Thoracic aorta (tissue), 2 donors: ENCODE data around the gene TREML2. TPM values are rescaled to one million over a fixed set of nuclear protein-coding genes. Genes with fewer than 3 reads are reported as not detected.

ENCODE experiments used
- ATAC-seq: fragments of 150-250 bp; one replicate; pipeline ENCODE4 v1.8.0; 2017; ENCODE audit warnings: low read depth; ENCODE audit not compliant: insufficient number of reproducible peaks, low FRiP score
- DNase-seq: peaks from one replicate; pipeline ENCODE4 v3.0.0-alpha.2; 2020; ENCODE audit warnings: low spot score
- H3K27ac ChIP-seq, 2 donors: fragments of 200-600 bp; sonication (generic); 1 replicate in 1 of 2; 2 replicates in 1 of 2; pipeline ENCODE4 v1.5.1; 2016; ENCODE audit warnings: mild to moderate bottlenecking in 2 of 2, moderate library complexity in 2 of 2
- H3K27me3 ChIP-seq: fragments of 200-600 bp; sonication (generic); replicated peaks from 2 replicates; pipeline ENCODE4 v1.6.0; 2016; ENCODE audit warnings: mild to moderate bottlenecking; ENCODE audit not compliant: insufficient read depth
- H3K36me3 ChIP-seq: fragments of 200-600 bp; sonication (generic); one replicate; pipeline ENCODE4 v1.5.1; 2016
- H3K4me1 ChIP-seq, 2 donors: fragments of 200-600 bp; sonication (generic); 1 replicate in 1 of 2; 2 replicates in 1 of 2; pipeline versions ENCODE4 v1.5.1 to v1.6.0; 2016; ENCODE audit warnings: low read depth in 2 of 2, mild to moderate bottlenecking in 1 of 2; ENCODE audit not compliant: control insufficient read depth in 1 of 2
- H3K4me3 ChIP-seq: fragments of 200-600 bp; sonication (generic); 2 replicates; pipeline ENCODE4 v1.5.1; 2016; ENCODE audit warnings: mild to moderate bottlenecking
- H3K9me3 ChIP-seq: fragments of 200-600 bp; sonication (generic); 2 replicates; pipeline ENCODE4 v1.5.1; 2016
- CTCF ChIP-seq: fragments of 200-600 bp; sonication (generic); IDR thresholded peaks from one replicate; pipeline ENCODE4 v1.5.1; 2019; ENCODE audit warnings: antibody characterized with exemption
- total RNA-seq, 2 donors: library from RNA; depleted of rRNA; stranded (reverse); fragments of >200 nt; gene quantifications; one replicate each; pipeline versions ENCODE4 v1.1.0 to v1.2.3, GENCODE V29; 2016

Gene TREML2
- total RNA-seq, 2 donors from 2014 or later = 0.49 TPM; not detected in 1

DNA sequence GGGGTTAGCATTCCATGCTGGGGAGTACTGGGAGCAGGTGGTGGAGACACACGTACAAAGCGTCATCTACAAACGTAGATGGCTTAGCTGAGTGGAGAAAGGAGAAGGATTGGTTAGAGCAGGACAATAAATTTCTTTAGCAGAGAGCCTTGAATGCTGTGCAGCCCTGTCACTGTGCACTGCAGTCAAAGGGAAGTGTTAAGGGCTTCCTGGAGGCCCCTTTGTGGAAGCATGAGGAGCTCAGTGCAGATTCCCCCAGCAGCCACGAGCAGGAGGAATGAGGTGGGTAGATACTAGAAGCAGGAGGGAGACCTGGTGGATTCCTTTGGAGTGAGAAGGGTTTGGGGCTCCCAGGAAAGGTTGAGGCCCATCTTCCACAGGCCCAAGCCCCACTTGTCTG, 21.1 kb upstream of the TREML2 start:
- H3K27me3 ChIP-seq = no peaks in the 10 kb centered on the region
- DNase-seq (no peak), ATAC-seq (no peak)
- no peaks in the 10 kb centered on the region for H3K4me1 ChIP-seq
- no peaks in the 10 kb centered on the region for H3K36me3 ChIP-seq
- no peak overlapping the region for H3K27ac ChIP-seq
- TF ChIP-seq CTCF = no peak
- no peak overlapping the region for H3K4me3 ChIP-seq
- H3K9me3 ChIP-seq = peaks cover 7% of the 10 kb centered on the region

DNA sequence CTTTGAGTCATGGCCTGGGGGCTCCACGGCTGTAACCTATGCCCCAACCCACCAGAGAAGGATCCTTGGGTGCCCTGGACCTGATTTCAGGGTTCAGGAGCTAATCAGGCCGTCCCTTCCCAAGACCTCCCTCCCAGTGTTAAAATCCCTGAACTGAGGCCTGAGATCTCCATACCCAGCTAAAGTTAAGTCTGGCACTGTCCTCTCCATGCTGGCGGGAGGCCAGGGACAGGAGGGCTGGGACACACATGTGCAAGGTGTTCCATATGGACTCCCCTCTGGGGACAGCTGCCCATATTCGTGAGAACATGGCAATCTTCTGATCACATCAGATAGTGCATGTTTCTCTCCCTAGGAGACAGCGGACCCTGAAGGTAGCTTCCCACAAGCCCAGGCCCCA, 15.7 kb upstream of the TREML2 start:
- H3K9me3 ChIP-seq = peaks cover 12% of the 10 kb centered on the region
- ATAC-seq (no peak), DNase-seq (no peak)

DNA sequence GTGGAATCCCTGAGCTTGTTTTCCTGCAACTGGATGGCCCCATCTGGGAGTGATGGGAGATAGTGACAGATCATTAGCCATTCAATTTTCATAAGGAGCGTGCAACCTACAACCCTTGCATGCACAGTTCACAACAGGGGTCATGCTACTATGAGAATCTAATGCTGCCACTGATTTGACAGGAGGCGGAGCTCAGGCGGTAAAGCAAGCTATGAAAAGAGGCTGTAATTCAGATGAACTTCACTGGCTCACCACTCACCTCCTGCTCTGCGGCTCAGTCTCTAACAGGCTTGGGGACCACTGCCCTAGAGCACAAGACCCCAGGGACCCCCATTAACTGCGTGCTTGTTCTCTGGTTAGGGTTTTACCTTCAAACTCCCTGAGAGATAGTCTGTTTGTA, 14.8 kb upstream of the TREML2 start:
- no peaks in the 10 kb centered on the region for H3K36me3 ChIP-seq
- DNase-seq (no peak), ATAC-seq (no peak)
- no peak overlapping the region for H3K27ac ChIP-seq
- H3K9me3 ChIP-seq = peaks cover 12% of the 10 kb centered on the region
- H3K27me3 ChIP-seq = no peaks in the 10 kb centered on the region
- TF ChIP-seq CTCF = no peak
- H3K4me3 ChIP-seq = no peak overlapping the region
- H3K4me1 ChIP-seq = no peaks in the 10 kb centered on the region

More for the DNA sequence above, 15.7 kb upstream of the TREML2 start:
- H3K27me3 ChIP-seq = no peaks in the 10 kb centered on the region
- no peak overlapping the region for H3K4me3 ChIP-seq
- H3K4me1 ChIP-seq = no peaks in the 10 kb centered on the region
- no peak overlapping the region for H3K27ac ChIP-seq
- no peaks in the 10 kb centered on the region for H3K36me3 ChIP-seq
- TF ChIP-seq CTCF = no peak

DNA sequence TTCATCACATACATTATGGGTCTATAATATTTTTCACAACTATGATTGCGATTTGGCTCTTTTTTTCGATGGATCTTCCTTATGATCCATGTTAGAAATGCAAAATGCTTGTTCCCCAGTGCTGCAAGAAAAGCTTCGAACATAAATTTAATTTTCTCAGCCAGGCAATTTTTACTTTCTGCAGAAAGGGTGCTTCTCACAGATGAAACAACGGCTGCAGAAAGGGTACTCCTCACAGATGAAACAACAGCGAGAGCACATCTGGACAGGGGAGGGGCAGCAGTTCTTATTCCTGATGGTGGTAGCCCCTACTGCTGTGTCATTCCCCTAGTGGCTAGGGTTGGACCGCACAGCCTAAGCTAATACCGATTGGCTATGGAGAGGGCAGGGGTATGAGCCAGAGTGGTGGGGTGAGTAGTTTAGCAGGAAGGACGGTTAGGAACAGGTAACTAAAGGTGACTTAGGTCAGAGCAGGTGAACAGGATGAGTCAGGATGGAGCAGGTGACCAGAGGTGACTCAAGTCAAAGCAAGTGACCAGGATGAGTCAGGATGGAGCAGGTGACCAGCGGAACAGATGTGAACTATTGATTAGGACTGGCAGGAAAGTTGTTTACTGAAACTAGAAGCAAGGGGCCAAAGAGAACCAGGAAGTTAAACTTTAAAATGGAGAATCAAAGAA, 13.8 kb upstream of the TREML2 start:
- no peak for DNase-seq
- no peak for TF ChIP-seq CTCF
- H3K9me3 ChIP-seq = peaks cover 8% of the 10 kb centered on the region
- H3K36me3 ChIP-seq = no peaks in the 10 kb centered on the region
- H3K4me3 ChIP-seq = no peak overlapping the region
- ATAC-seq = no peak
- no peaks in the 10 kb centered on the region for H3K4me1 ChIP-seq
- H3K27me3 ChIP-seq = no peaks in the 10 kb centered on the region
- no peak overlapping the region for H3K27ac ChIP-seq

- peaks cover 5% of the 10 kb centered on the region for H3K9me3 ChIP-seq
- DNase-seq (no peak), ATAC-seq (no peak)
- H3K4me1 ChIP-seq = no peaks in the 10 kb centered on the region
- no peak overlapping the region for H3K27ac ChIP-seq
- H3K36me3 ChIP-seq = no peaks in the 10 kb centered on the region
- TF ChIP-seq CTCF = no peak
- H3K27me3 ChIP-seq = no peaks in the 10 kb centered on the region
- no peak overlapping the region for H3K4me3 ChIP-seq
Measured at GRCh38 chr6:41209547-41210320, 8.8 kb upstream of the TREML2 start.
